Measurements from ENCODE around the gene PRPS1.

- TF ChIP-seq CTCF (IDR thresholded peaks at IDR 0.05) (no peak), POLR2AphosphoS5 (IDR thresholded peaks at IDR 0.05) (no peak), EP300 (IDR thresholded peaks at IDR 0.05) (no peak), POLR2A (IDR thresholded peaks at IDR 0.05) (no peak)
These were observed 27.0 kb upstream of the PRPS1 start for GRCh38 chrX:107601326-107601725.

All from gastroesophageal sphincter (tissue), 3 donors.